HG03139 (cell line): ENCODE data around the gene CRHR1.
"Not testable (repeated sequence)": the region's sequence is repeated elsewhere in the genome, so short reads cannot be mapped to it uniquely, and the experiment has no call there.

Experiments
- ATAC-seq: cut with Tn5 transposase; IDR thresholded peaks from one replicate; pipeline ENCODE4 v1.9.1; 2021; ENCODE audit not compliant: unreplicated experiment

Gene CRHR1

DNA sequence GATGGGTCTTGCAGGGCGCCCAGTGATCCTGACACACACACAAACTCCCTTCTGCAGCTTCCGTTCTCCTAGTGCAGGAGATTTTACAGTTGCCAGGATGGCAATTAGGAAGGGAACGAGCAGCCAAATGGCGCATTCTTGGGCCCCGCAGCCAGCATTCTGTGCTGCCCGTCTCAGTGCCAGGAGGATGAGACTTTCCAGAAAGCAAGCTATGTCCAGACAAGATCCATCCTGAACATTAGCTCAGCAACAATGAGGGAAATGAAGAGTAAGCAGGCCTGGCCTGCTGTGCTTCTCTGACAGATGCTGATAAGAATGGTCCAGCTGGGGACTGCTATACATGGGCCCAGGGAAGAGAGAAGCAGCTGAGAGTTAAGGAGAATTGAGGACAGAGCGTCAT, 77.0 kb downstream of the CRHR1 start:
- no peak for ATAC-seq

- ATAC-seq: not testable (repeated sequence)
Observed at GRCh38 chr17:45862127-45862526, 78.0 kb downstream of the CRHR1 start.

DNA sequence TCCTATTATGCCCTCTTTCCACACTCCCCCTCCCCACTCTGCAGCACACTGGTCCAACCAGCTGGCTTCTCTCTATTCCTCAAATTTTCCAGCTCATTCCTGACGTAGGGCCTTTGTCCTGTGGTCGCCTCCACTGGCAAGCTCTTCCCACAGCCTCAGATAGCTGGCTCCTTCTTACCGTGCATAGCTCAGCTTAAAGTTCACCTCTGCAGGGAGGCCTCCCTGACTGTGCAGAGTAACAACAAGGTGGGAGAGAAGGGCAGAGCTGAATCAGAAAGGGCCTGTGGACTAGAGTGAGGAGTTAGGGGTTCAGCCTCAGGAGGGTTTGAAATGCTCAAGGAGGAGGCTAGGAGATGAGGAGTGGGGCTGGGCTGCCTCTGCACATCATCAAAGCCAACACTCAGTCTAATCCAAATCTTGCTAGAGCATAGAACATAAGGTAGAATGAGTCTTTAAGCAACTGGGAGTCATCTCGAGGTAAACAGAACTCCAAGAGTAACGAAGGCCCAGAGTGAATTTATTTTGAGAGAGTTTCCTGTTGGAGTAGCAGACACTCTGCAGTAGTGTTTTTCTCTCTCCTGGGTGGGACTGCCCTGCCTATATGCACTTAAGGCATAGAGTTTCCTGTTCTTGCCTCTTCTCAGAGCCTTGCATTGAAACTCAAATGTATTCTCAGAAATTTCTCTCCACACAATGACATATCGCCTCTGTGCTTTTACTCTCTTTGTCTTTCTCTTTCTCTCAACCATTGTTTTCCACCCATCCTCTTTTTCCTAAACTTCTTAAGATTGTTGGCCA, 79.9 kb downstream of the CRHR1 start:
- no peak for ATAC-seq

DNA sequence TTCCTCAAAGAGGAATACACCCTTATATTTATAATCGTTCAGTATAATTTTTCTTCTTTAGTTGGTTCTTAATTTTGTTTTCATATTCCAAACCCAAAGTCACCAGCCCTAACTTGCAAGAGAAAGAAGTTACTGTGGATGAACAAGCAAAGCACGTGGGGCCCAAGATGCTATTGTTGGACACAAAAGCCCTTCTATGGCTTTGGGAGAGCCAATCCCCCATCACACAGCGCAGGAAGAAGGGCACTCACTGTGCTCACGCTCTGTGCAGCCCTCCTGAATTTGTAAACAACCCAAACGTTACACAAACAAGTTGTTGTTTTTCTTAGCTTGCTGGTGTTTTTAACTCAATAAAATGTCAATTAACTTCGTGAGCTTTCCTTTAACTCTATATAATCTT, 83.1 kb downstream of the CRHR1 start:
- no peak for ATAC-seq

DNA sequence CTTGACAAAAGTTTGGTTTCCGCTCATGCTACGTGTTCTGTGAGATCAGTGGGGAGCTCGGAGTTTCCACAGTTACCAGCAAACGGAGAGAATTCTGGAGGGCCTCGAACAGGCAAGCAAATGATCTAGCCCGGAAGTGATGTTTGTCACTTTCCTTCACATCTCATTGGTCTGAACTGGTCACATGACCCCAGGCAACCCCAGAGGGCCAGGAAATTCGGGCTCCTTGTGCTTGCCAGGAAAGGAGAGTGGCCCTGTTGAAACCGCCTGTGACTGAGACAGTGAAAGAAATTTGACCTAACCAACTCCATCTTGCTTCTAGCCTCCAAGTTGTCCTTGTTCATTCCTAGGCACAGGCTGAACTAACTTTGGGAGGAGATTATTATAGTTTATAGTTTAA, 83.6 kb downstream of the CRHR1 start:
- no peak for ATAC-seq

GRCh38 chr17:45868276-45868675, 84.2 kb downstream of the CRHR1 start:
- no peak for ATAC-seq

GRCh38 chr17:45869676-45870341, 85.7 kb downstream of the CRHR1 start:
- ATAC-seq: no peak

GRCh38 chr17:45870342-45870974, 86.3 kb downstream of the CRHR1 start:
- ATAC-seq: no peak

GRCh38 chr17:45871718-45872117, 87.6 kb downstream of the CRHR1 start:
- ATAC-seq: no peak

GRCh38 chr17:45873728-45874127, 89.6 kb downstream of the CRHR1 start:
- ATAC-seq: no peak

GRCh38 chr17:45874151-45874550, 90.0 kb downstream of the CRHR1 start:
- ATAC-seq: no peak

DNA sequence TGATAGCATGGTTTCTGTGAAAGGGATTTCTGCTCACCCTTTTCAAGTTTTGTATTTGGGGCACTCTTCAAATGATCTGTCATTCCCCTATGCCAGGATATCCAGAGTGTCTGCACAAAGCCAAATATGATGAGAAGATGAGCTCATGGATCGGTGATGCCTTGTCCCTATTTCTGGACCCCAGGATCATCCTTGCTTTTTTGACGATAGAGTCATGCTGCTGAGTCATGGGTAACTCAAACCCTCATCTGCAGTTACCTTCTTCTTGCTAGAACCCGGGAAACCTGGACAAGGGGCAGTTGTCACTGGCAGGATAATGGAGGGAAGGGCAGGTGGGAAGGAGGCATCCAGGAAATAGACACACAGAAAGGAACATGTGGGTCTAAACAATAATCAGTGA, 92.4 kb downstream of the CRHR1 start:
- ATAC-seq: no peak

GRCh38 chr17:45877467-45877866, 93.3 kb downstream of the CRHR1 start:
- ATAC-seq: no peak

DNA sequence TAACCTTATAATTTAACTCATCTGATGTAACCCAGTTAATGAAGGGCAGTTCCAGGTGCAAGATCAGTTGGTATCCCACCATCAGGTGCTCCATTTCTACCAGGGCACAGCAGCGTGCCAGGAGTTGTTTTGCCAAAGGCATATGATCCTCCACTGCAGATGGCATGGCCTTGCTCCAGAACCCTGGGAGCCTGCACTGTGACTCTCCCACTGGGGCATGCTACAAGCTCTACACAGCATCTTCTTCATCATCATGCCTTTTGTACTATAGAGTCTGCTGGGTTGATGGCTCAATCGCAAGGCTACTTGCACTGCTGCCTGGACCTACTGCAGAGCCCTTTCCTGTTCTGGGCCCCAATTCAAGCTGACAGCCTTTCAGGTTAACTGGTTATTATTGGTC, 98.9 kb downstream of the CRHR1 start:
- ATAC-seq: no peak
